Skeletal muscle satellite cell (primary cell): ENCODE data around the gene CCDC9. TPM values are rescaled to one million over a fixed set of nuclear protein-coding genes. Genes with fewer than 3 reads are reported as not detected.
A peak's percentile ranks its signal among the peaks of the same experiment; 100 is the strongest.

Source experiments
- H3K27me3 ChIP-seq: 2 replicates; pipeline ENCODE4 v1.7.0; 2013; ENCODE audit warnings: low read length; ENCODE audit not compliant: control insufficient read depth, insufficient read depth
- H3K36me3 ChIP-seq: 2 replicates; pipeline ENCODE4 v1.7.0; 2013; ENCODE audit warnings: mild to moderate bottlenecking, control low read depth, low read length; ENCODE audit not compliant: insufficient read depth
- H3K4me1 ChIP-seq: 2 replicates; pipeline ENCODE4 v1.7.0; 2013; ENCODE audit warnings: low read length; ENCODE audit not compliant: control insufficient read depth, insufficient read depth
- H3K4me2 ChIP-seq: 2 replicates; pipeline ENCODE4 v1.7.0; 2013; ENCODE audit warnings: mild to moderate bottlenecking, low read length
- H3K4me3 ChIP-seq: 2 replicates; pipeline ENCODE4 v1.7.0; 2013; ENCODE audit warnings: low read length
- H3K9ac ChIP-seq: 2 replicates; pipeline ENCODE4 v1.7.0; 2013; ENCODE audit warnings: mild to moderate bottlenecking, low read depth, low read length, moderate library complexity
- H3K9me3 ChIP-seq: replicated peaks from 2 replicates; pipeline ENCODE4 v1.7.0; 2013; ENCODE audit warnings: mild to moderate bottlenecking, control low read depth, low read length
- total RNA-seq: library from RNA; depleted of rRNA; stranded (reverse); fragments of >200 nt; gene quantifications from 2 replicates; pipeline ENCODE4 v1.2.3, GENCODE V29; 2012; rRNA removed

Gene CCDC9
- 6.1 and 7.6 TPM in 2 replicates for total RNA-seq

DNA sequence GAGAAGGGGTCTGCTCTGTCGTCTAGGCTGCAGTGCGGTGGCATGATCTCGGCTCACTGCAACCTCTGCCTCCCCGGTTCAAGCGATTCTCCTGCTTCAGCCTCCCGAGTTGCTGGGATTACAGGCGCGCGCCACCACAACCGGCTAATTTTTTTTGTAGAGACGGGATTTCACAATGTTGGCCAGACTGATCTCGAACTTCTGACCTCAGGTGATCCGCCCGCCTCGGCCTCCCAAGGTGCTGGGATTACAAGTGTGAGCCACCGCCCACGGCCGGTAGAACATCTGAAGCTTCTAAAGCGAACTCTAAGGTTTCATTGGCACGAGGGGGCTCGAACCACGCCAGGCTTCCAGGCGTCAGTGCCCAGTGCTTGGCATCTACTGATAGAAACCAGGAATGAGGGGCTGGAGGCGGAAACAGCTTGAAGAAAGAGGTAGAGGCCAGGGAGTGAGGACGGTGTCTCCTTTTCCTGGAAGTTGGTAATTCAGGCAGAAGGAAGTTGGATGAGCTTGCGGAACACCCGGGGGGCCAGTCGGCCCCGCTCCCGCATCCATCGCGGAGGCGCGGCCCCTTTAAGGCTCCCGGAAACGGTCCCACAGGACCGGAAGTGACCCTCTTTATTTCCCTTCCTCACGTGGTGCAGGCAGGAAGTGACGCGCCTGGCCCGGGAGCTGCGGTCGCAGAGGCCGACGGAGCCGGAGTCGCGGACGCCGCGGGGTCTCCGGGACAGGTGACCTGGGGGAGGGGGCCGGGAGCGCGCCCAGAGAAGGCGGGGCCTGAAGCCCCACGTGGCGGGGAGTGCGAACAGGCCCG is at the start of gene CCDC9:
CCDC9 (plus strand) TSS at position 647 of the 814 bp plus-strand sequence. CDS start 1,876 bp downstream, outside the sequence.
- Histone ChIP-seq H3K4me2 (peak within 1 kb of the TSS; percentile 87), H3K27me3 (no peaks in the 10 kb centered on the region), H3K4me3 (peak within 1 kb of the TSS; percentile 70), H3K9me3 (no peaks in the 10 kb centered on the region), H3K9ac (peak within 1 kb of the TSS; percentile 83), H3K36me3 (peaks cover 19% of the 10 kb centered on the region), H3K4me1 (peaks cover 28% of the 10 kb centered on the region)

DNA sequence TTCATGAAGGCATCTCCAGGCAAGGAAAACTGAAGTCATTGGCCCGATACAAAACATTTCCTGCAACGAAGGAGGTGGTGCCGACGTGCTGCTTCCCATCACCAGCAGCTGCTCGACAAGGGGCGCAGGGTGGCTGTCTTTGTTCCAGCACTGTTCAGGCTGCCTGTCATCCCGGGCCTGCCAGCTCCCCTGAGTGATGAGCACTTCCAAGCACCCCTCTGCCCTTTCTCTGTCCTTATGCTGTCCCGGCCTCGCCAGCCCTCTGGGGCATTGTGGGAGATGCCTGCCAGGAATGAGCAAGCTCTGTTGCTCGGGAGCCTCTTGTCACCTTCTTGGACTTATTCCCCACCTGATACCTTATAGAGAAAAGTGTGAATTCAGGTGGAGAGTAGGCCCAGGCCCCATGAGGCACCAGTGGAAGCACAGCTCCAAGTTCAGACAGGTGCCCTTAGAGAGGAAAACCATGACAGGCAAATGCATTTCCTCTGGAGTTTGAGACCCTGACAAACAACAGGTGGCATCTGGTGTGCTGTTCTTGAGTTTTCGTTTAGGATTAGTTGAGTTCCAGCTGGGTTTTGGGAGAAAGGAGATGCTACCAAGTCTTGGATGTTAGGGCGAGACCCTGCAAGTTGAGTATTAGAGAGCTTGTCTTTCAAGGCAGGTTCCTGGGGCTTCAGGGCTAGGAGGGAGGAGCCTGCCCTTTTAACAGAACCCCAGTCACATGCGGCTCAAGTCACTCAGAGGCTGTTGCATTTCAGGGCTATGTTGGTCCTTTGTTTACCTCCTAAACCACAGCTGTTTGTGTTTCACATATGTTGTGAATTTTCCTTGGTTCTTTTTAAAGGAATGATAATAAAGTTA is 46.8 kb upstream of the CCDC9 start:
- Histone ChIP-seq H3K27me3 (no peaks in the 10 kb centered on the region), H3K4me3 (no peak overlapping the region), H3K9ac (no peak overlapping the region), H3K4me2 (no peak overlapping the region), H3K4me1 (peaks cover 5% of the 10 kb centered on the region), H3K9me3 (no peaks in the 10 kb centered on the region), H3K36me3 (peaks cover 56% of the 10 kb centered on the region)

DNA sequence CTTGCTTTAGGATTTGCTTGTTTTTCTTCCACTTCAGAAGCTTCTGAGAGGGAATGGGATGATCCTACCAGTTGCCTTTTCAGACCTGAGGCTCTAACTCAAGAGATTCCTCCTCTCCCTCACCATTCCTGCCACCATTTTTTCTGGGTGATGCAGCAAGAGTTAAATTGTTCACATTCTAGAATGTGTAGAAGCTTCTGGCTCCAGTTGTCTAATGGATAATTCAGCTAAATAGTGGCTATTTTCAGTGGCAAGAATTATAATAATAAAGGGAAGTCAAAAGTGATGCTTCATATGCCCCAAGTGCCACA is 46.2 kb upstream of the CCDC9 start:
- H3K36me3 ChIP-seq = peaks cover 50% of the 10 kb centered on the region
- H3K4me2 ChIP-seq = no peak overlapping the region
- H3K4me1 ChIP-seq = peaks cover 5% of the 10 kb centered on the region
- H3K9me3 ChIP-seq = no peaks in the 10 kb centered on the region
- H3K4me3 ChIP-seq = no peak overlapping the region
- H3K27me3 ChIP-seq = no peaks in the 10 kb centered on the region
- no peak overlapping the region for H3K9ac ChIP-seq

DNA sequence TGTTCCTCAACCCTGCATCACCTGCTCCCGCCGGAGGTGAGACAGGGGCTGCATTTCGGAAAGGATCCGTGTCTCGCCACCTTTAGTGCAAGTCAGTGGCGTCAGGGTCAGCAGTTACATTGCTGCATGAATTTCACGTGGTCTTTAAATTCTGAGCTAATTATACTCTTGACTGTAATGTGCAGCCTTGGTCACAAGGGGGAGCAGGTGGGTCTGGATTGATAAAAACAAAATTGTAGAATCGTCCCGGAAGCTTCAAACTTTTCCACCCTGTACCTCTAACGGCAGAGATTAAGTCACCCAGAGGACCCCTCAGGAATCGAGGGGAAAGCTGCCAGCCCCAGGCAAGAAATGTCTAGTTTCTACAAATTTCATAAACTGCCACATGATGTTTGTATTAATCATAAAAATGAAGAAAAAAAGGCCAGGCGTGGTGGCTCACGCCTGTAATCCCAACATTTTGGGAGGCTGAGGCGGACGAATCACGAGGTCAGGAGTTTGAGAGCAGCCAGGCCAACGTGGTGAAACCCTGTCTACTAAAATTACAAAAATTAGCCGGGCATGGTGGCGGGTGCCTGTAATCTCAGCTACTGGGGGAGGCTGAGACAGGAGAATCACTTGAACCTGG is 45.5 kb upstream of the CCDC9 start:
- H3K36me3 ChIP-seq = peaks cover 43% of the 10 kb centered on the region
- H3K4me1 ChIP-seq = peaks cover 5% of the 10 kb centered on the region
- H3K9ac ChIP-seq = peak overlapping the region; percentile 56
- H3K9me3 ChIP-seq = no peaks in the 10 kb centered on the region
- no peaks in the 10 kb centered on the region for H3K27me3 ChIP-seq
- no peak overlapping the region for H3K4me2 ChIP-seq
- H3K4me3 ChIP-seq = no peak overlapping the region

DNA sequence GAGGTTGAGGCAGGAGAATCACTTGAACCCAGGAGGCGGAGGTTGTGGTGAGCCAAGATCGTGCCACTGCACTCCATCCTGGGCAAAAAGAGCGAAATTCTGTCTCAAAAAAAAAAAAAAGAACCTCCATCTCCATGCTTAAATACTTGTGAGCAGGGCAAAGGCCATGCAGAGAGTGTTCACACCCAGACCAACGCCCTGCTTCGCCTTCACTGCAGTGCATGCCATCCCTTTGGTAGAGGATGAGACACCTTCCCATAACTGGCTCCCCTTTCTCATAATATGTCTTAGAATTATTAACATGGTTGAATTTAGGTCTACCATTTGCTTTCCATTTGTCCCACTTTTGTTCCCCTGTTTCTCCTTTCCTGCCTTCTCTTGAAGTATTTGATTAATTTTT is 40.7 kb upstream of the CCDC9 start:
- Histone ChIP-seq H3K4me2 (no peak overlapping the region), H3K36me3 (peaks cover 15% of the 10 kb centered on the region), H3K4me3 (no peak overlapping the region), H3K9ac (no peak overlapping the region), H3K4me1 (peaks cover 5% of the 10 kb centered on the region), H3K27me3 (no peaks in the 10 kb centered on the region), H3K9me3 (no peaks in the 10 kb centered on the region)

DNA sequence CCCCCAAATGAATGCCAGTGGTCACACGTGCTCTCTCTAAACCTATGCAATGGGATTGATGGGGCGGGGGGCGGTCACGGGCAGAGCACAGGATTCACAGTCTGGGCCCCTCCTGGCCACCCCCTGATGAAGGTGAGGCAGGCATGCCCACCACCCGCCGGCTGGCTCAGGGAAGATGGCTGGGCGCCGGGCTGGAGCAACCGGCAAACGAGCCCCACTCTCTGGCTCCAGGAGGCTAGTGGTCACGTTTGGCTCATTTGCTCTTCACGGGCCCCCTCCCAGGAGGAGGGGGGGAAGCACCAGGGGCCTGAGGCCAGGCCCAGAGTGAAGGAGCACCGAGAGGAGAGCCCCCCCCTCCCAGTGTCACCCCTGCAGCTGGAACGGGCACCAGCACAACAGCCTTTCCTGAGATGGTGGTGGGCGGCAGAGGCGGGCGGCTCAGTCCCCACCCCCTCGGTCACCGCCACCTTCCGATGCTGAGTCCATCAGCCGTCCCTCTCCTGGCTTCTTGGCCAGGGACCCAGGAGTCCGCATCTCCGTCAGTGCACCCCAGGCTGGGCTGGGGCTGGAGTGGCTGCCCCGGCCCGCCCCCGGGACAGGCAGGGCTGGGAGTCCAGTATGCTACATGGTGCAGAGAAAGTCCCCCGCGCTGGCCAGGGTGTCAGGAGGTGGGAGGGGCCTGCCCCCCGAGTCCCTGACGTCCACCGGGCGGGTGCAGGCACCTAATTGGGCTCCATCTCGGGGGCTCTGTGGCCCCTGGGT is 35.1 kb upstream of the CCDC9 start:
- Histone ChIP-seq H3K9me3 (no peaks in the 10 kb centered on the region), H3K4me1 (peaks cover 7% of the 10 kb centered on the region), H3K36me3 (peaks cover 13% of the 10 kb centered on the region), H3K4me2 (no peak overlapping the region), H3K4me3 (no peak overlapping the region), H3K9ac (no peak overlapping the region), H3K27me3 (no peaks in the 10 kb centered on the region)

DNA sequence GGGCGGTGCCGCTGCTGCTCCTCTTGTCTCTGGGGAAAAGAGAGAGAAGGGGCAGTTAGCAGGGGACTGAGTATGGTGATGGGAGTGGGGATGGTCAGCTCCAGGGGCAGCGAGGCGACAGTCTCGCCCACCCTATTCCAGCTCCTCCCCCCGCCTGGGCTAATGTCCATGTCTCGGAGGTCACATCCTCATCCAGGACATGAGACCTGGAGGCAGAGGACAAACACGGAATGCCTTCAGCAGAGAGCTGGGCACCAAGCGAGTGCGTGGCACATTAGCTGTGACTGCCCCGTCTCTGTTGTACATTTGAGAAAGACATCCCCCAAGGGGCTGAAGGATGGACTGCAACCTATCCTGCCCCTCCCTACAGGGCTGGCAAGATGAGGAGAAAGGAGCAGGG is 34.4 kb upstream of the CCDC9 start:
- Histone ChIP-seq H3K4me1 (peaks cover 13% of the 10 kb centered on the region), H3K36me3 (peaks cover 13% of the 10 kb centered on the region), H3K9me3 (no peaks in the 10 kb centered on the region), H3K27me3 (no peaks in the 10 kb centered on the region), H3K4me3 (no peak overlapping the region), H3K4me2 (no peak overlapping the region), H3K9ac (no peak overlapping the region)

DNA sequence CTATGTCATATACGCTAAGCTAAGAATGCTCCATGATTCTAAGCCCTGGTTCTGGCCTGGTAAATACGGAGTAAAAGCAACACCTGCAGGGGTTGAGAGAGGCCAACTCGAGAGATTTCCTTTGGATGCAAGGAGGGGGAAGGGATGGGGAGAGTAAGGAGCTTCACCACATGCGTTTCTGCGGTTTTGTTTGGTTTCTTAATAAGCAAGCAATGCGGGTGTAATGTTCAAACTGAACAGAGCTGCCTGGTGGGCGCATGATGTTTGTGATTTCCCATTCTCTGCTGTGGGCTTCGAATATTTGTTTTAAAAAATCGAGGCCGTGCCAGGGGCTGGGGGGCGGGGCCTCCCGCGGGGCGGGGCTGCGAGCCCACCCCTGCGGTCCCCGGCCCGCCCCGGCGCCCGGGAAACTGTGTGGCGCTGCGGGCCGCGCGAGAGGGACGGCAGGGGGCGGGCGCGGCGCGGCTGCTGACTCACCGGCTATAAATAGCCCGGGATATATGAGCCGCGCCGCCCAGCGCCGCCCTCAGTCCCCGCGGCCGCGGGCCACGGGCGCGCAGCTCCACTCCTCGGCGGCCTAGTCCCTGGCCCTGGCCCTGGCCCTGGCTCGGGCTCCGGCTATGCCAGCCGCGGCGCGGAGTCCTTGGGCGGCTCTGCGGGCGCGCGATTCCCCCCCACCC is 30.4 kb upstream of the CCDC9 start:
- peaks cover 7% of the 10 kb centered on the region for H3K36me3 ChIP-seq
- H3K4me2 ChIP-seq = peak overlapping the region; percentile 95
- H3K9ac ChIP-seq = peak overlapping the region; percentile 92
- peaks cover 41% of the 10 kb centered on the region for H3K4me1 ChIP-seq
- H3K9me3 ChIP-seq = no peaks in the 10 kb centered on the region
- peak overlapping the region; percentile 65 for H3K4me3 ChIP-seq
- no peaks in the 10 kb centered on the region for H3K27me3 ChIP-seq

DNA sequence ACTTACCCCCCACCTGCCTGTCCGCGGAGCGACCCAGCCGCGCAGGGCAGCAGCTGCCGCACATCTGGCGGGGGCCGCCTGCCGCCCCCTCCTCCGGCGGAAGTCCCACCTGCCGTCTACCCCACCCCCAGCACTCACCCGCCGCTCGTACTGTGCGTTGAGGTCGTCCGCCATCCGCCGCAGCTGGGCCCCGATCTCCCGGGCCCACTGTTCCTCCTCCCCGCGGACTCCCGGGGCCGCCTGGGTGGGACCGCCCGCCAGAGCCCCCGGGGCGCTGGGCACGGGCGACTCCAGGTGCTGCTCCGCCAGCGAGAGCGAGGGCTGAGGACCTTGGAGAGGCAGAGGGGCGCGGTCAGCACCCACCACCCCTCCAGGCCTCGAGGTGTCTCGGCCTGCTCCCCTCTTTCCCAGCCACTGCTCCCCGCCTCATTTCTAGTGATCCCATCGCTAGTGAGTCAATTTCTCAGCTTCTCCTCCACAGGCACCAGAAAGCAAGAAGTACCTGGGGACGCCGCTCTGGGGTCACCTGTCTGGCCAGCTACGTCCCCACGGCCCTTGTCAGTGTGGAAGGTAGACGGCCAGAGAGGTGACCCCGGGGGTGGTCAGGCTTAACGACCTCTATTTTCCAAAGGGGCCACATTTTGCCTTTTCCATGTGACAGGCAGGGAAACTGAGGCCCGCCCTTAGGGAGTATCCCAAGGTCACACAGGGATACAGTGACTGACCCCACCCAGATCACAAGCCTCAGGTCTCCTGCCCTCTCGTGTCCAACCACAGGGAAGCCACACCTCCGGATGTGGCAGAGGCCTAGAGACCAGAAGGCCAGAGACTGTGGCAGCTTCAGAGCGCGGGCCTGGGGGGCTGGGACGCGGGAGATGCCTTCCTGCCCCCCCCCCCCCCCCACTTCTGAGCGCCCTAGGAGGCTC is 29.6 kb upstream of the CCDC9 start:
- peaks cover 45% of the 10 kb centered on the region for H3K4me1 ChIP-seq
- no peaks in the 10 kb centered on the region for H3K9me3 ChIP-seq
- H3K9ac ChIP-seq = peak overlapping the region; percentile 92
- H3K4me2 ChIP-seq = peak overlapping the region; percentile 95
- peaks cover 4% of the 10 kb centered on the region for H3K36me3 ChIP-seq
- no peaks in the 10 kb centered on the region for H3K27me3 ChIP-seq
- peak overlapping the region; percentile 89 for H3K4me3 ChIP-seq
